Vagina (tissue), 2 donors: ENCODE results near the gene PAPPA.

ENCODE experiments used
- POLR2A ChIP-seq, 2 donors: fragments of 450-650 bp; IDR thresholded peaks; one replicate each; pipeline ENCODE4 v1.6.1; 2017; ENCODE audit warnings: antibody characterized with exemption in 2 of 2, mild to moderate bottlenecking in 2 of 2, moderate library complexity in 2 of 2
- TF ChIP-seq, protein P1 (sequence below), 3 experiments: fragments of 450-650 bp in 2 of 3; fragments of 200-600 bp in 1 of 3; sonication (generic) in 1 of 3; IDR thresholded peaks; one replicate each; pipeline ENCODE4 v1.5.1; 2017 to 2019; ENCODE audit warnings: antibody characterized with exemption in 3 of 3, mild to moderate bottlenecking in 2 of 3, moderate library complexity in 2 of 3

DNA sequence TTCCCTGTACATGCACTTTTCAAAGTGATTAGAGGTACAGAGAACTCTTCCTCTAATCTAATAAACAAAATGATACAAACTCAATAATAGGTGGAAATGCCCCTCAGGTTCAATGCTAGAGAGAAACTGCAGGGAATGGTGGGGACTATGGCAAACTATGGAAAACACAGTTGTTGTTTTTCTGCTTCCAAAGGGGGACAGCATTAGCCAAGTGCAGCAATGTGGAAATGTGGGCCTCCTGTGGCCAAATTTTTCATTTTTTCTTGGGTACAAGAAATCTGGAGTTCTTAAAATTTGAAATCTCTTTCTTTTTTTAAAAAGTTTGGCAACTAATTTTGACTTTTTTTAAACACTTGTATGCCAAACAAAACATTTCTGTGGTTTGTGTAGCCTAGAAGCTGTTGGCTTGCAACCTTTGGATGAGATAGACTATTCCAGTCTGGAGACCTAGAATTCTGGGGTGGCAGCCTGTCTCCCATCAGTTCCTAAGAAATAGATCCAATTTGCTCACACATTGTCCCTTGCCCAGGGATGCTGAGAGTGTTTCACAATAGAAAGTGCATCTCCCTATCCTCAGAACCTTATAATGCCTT lies 218.6 kb downstream of the PAPPA start:
- TF ChIP-seq, protein P1, sequence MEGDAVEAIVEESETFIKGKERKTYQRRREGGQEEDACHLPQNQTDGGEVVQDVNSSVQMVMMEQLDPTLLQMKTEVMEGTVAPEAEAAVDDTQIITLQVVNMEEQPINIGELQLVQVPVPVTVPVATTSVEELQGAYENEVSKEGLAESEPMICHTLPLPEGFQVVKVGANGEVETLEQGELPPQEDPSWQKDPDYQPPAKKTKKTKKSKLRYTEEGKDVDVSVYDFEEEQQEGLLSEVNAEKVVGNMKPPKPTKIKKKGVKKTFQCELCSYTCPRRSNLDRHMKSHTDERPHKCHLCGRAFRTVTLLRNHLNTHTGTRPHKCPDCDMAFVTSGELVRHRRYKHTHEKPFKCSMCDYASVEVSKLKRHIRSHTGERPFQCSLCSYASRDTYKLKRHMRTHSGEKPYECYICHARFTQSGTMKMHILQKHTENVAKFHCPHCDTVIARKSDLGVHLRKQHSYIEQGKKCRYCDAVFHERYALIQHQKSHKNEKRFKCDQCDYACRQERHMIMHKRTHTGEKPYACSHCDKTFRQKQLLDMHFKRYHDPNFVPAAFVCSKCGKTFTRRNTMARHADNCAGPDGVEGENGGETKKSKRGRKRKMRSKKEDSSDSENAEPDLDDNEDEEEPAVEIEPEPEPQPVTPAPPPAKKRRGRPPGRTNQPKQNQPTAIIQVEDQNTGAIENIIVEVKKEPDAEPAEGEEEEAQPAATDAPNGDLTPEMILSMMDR (IDR thresholded peaks at IDR 0.05) = no peak
- no peak for TF ChIP-seq POLR2A (IDR thresholded peaks at IDR 0.05)
